Body of pancreas (tissue), 4 donors: ENCODE results near the gene BMP6.

Experiments
- CTCF ChIP-seq, 7 experiments: fragments of 450-650 bp in 4 of 7; fragments of 200-600 bp in 3 of 7; sonication (generic) in 3 of 7; IDR thresholded peaks; one replicate each; pipeline ENCODE4 v1.5.1; 2016 to 2019; ENCODE audit warnings: antibody characterized with exemption in 7 of 7
- POLR2A ChIP-seq, 3 donors: fragments of 450-650 bp; IDR thresholded peaks; one replicate each; pipeline ENCODE4 v1.6.1; 2016; ENCODE audit warnings: antibody characterized with exemption in 3 of 3, mild to moderate bottlenecking in 2 of 3

DNA sequence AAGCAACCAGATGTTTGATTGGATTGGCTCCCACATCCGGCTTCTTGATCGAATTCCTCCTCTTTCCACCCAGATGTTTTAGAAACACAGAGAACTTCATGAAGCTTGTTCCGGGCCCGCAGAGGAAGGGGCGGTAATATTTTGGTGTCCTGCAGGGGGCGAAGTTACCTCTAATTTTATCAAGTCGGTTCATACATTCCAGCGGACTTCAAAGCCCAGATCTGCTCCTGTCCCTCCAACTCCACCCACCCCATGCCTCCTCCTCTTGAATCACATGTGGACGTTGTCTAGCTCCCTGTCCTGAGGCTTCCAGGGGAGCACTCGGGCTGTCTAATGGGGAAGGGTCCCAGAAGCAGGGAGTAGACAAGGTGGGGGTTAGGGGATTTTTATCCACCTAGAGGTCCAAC lies 2.9 kb upstream of the BMP6 start:
- TF ChIP-seq POLR2A (IDR thresholded peaks at IDR 0.05) (no peak), CTCF (IDR thresholded peaks at IDR 0.05) (peak; percentile 35 to 69 (median 59))
